NCI-H345 (cell line): ENCODE measurements around the gene LMBR1.
A peak's percentile ranks its signal among the peaks of the same experiment; 100 is the strongest.

Experiments used
- DNase-seq: peaks from one replicate; lab custom pipeline; 2025; lab: John Stamatoyannopoulos, UW

LMBR1 gene

GRCh38 chr7:156692849-156693248, 200.1 kb downstream of the LMBR1 start:
- no peak for DNase-seq

GRCh38 chr7:156691764-156692163, 201.2 kb downstream of the LMBR1 start:
- DNase-seq: no peak

- DNase-seq: no peak
These were observed 208.3 kb downstream of the LMBR1 start for GRCh38 chr7:156684661-156685060.

DNA sequence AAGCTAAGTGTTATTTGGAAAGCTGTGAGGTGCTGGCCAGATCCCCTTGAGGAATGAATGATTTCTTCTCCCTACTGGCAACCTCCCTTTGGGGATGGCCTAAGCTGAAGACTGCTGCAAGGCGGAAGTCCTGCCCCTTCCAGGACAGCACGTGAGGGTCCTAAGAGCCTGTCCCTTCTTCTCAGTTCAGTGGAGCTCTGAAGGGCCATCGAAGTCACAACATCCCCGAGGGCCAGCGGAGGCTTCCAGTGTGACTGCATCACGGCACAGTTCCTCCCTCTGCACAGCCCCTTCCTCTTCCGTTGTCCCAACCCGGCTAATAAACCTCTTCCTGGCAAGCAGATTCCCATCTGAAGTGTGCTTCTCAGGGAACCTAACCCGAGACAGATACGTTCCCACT, 208.7 kb downstream of the LMBR1 start:
- no peak for DNase-seq

DNA sequence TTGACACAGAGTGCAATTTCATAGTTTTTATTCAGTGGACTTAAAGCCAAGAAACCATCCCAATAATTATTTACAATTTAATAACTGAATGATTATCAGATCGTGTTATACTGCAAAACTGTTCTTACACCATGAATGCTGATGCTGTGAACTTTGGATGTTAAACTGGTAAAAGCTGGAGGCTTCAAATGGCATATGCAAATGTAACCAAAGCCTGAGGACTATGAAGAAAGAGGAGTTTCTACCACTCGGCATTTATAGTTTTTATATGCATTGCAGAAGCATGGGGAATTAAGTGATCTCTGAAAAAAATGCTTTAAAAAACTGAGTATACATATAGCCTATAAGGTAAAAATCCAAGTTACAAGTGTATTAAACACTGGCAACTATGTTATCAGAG, 210.1 kb downstream of the LMBR1 start:
- DNase-seq: no peak

- DNase-seq: no peak
These were observed 212.7 kb downstream of the LMBR1 start for GRCh38 chr7:156680281-156680680.

- no peak for DNase-seq
These were observed 215.5 kb downstream of the LMBR1 start for GRCh38 chr7:156677374-156678054.

- no peak for DNase-seq
These were observed 216.7 kb downstream of the LMBR1 start for GRCh38 chr7:156676263-156676662.

- DNase-seq: peak; percentile 14
These were observed 217.3 kb downstream of the LMBR1 start for GRCh38 chr7:156675721-156676120.

DNA sequence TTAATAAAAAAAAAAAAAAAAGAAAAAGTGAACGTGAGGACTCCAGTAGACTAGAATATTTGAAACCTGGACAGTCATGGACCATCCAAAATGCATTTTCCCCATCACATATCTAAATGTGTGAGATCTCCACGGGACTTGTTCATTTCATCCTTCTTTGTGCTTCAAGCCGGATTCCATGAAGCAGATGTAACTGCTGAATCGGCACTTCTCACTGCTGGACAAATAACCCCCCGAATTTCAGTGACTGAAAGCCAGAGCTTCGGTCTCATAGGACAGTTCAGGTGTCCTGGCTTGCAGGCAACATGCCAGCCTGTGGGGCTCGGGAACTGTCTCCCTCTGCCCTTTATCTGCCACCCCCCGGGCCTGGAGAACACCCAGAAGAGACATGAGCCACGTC, 219.1 kb downstream of the LMBR1 start:
- DNase-seq: no peak

DNA sequence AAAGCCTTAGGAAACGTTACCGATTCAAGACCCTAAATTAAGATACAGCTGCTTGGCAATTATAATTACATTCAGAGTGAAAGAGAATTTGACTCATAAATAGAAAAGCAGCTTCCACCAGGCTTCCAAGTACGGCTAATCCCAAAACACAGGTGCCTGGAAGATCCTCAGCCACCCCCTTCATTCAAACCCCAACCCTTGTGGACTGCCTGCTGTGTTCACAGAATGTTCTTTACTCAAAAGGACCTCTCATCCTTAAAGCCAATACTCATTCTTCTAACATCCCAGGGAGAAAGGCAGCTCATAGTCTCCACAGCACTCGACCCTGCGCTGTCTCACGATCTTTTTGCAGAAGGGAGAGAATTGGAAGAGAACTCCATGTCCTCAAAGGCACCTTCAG, 219.5 kb downstream of the LMBR1 start:
- DNase-seq: no peak

DNA sequence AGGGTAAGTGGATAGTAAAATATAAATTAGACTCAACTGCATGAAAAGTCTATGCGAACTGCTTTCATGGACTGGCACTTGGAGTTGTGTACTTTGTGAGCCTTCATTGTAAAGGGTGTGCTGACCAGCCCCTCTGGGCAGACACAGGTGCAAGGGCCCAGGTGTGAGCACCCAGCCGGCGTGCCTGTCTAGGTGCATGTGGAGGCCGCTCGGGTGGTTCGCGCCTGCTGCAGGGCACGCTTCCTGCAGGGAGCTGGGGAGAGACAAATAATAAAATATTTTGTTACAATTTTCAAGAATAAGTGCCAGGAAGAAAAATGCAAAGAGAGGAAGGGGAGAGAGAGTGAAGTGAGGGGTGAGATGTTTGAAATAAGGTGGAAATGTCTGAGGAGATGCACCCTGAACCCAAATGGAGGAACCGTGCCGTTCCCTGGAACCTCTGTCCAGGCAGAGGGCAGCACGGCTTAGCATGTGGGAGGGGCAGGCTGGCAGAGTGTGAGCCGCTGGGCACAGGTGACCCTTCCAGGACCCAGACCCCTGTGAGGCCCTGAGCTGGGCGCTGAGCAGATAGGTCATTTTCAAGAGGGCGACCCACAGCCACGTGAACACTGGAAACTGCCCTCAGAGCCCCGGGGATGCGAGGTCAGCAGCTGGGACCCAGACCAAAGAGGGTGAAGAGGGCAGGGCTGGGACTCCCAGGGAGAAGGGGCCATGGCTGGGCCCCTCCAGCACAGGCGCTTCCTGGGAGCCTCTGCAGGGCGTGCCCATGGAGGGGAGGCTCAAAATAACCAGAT, 223.8 kb downstream of the LMBR1 start:
- DNase-seq: no peak

- DNase-seq: no peak
These were observed 224.7 kb downstream of the LMBR1 start for GRCh38 chr7:156668130-156668741.

- DNase-seq: peak; percentile 12
These were observed 225.9 kb downstream of the LMBR1 start for GRCh38 chr7:156667110-156667426.

GRCh38 chr7:156666368-156667109, 226.4 kb downstream of the LMBR1 start:
- DNase-seq: no peak

GRCh38 chr7:156665101-156665500, 227.9 kb downstream of the LMBR1 start:
- no peak for DNase-seq

DNA sequence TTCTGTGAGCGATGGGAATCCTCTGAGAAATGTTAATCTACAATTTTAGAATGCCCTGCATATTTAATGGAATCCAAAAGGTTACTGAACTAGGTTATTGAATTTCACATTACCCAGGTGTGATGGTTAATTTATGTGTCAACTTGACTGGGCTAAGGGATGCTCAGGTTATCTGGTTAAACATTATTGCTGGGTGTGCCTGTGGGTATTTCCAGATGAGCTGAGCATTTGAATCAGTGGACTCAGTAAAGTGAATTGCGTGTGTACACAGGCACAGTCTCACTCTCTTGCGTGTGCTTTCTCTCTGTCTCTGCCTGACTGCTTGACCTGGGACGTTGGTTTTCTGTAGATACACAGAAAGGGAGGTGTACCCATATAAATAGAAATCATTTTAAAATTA, 230.7 kb downstream of the LMBR1 start:
- no peak for DNase-seq

DNA sequence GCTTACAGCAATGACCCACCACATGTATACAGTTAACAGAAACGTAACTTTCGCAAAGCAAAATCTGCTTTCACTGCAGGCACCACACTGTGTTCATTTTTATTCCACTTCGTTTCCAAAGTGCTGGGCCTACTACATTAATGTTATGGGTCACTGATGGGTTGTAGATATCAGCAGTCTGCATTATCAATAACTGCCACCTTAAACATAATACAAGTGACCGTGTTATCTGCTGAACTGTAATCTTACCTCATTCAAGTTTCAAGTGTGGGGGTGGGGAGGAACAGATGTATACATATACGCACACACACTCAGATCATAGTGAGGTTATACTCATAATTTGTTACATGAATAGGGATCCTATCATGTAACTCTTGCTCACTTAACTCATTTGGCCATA, 231.3 kb downstream of the LMBR1 start:
- no peak for DNase-seq

- no peak for DNase-seq
These were observed 233.0 kb downstream of the LMBR1 start for GRCh38 chr7:156659961-156660360.

- no peak for DNase-seq
These were observed 233.8 kb downstream of the LMBR1 start for GRCh38 chr7:156659203-156659602.

DNA sequence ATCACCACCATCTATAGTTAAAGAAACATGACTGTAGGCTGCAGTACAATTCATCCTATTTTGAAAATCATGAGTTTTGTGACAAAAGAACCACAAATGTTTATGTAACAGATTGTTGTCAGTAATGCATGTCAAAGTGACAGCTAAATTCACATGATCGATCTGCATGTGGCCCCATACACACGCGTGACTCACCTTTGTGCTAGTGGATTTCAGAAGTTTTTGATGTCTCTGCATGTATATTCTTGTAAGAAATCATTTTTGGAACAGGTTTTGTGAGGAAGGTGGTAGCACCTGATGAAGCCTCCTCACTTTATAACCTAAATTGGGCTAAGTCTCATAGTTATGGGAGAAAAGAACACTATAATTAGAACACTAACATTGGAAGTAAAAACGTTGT, 235.3 kb downstream of the LMBR1 start:
- DNase-seq: no peak

DNA sequence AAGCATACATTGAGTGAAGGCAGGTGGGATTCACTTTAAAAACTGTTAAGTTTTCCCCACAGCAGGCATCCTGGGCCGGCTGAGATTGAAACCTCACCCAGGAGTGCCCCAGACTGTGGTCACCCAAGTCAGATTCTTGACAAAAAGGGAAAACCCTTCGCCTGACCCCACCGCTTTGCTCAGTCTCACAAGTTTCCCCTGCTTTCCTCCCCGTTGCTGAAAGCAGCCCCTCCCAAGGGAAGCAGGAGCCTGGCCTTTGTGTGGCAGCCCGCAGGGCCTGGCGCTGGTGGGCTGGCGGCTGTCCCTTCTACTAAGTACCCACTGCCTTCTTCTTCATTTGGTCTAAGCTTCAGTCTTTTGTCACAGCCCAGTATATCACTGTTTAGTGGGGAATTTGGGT, 236.4 kb downstream of the LMBR1 start:
- DNase-seq: no peak

DNA sequence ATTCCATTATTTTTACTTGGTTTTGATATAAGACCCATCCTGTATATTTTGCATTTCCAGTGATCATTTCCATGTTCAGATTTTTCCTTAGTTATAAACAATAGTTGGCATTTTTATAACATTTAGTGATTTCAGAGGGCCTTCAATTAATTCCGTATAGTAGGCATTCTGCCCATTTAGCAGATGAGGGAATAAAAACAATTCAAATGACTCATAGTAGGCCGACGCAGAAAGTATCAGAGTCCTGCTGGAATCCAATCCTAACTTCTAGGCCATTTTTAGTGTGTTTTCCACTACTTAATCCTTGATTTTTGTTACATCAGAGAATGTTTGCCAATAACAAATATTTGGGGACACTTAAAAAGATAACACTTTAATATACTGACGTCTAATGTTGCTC, 237.0 kb downstream of the LMBR1 start:
- DNase-seq: no peak
